K562 (cell line): ENCODE data around the gene PIN1. TPM values are rescaled to one million over a fixed set of nuclear protein-coding genes. Genes with fewer than 3 reads are reported as not detected.

Experiments
- CBFB ChIP-seq: sonication (generic); formaldehyde crosslinking; IDR thresholded peaks from 2 replicates; pipeline ENCODE4 v1.4.0; 2020; ENCODE audit warnings: mild to moderate bottlenecking, missing genetic modification reagents
- HDAC2 ChIP-seq: fragments of 450-650 bp; IDR thresholded peaks from 2 replicates; pipeline ENCODE4 v1.6.1; 2016; ENCODE audit warnings: mild to moderate bottlenecking
- KHSRP ChIP-seq: fragments of 450-650 bp; IDR thresholded peaks from 2 replicates; pipeline ENCODE4 v1.6.1; 2017
- MECOM ChIP-seq: fragments of 250-450 bp; sonication (Bioruptor Pico); IDR thresholded peaks from 2 replicates; pipeline ENCODE4 v1.8.0; 2022; ENCODE audit warnings: inconsistent platforms
- MYNN ChIP-seq, 2 experiments: sonication (generic); formaldehyde crosslinking in 1 of 2; IDR thresholded peaks; 2 replicates each; pipeline versions ENCODE4 v1.5.0 to v1.6.1; 2016 to 2020; ENCODE audit warnings: antibody characterized with exemption in 1 of 2, missing genetic modification reagents in 1 of 2
- NFE2 ChIP-seq: IDR thresholded peaks from 2 replicates; pipeline ENCODE4 v1.6.1; 2014; ENCODE audit warnings: antibody characterized with exemption, low read depth
- PHB ChIP-seq: fragments of 250-450 bp; sonication (Bioruptor Pico); IDR thresholded peaks from 2 replicates; pipeline ENCODE4 v1.5.0; 2021
- PRMT5 ChIP-seq: sonication (generic); formaldehyde crosslinking; IDR thresholded peaks from 2 replicates; pipeline ENCODE4 v1.5.0; 2020; ENCODE audit warnings: missing genetic modification reagents
- RBM39 ChIP-seq: fragments of 200-400 bp; formaldehyde crosslinking; optimal IDR thresholded peaks from 2 replicates; pipeline ENCODE3; 2018; ENCODE audit warnings: low read depth, low read length
- RCOR1 ChIP-seq, 2 experiments: IDR thresholded peaks; 2 replicates each; pipeline ENCODE4 v1.6.1; 2012; ENCODE audit warnings: low read depth in 2 of 2, low read length in 2 of 2, borderline replicate concordance in 1 of 2, improper control_type of control experiment in 1 of 2
- SMAD3 ChIP-seq: fragments of 450-650 bp; formaldehyde crosslinking; conservative IDR thresholded peaks from 2 replicates; pipeline ENCODE4 v1.4.0; 2020; ENCODE audit warnings: mild to moderate bottlenecking
- SUPT5H ChIP-seq: fragments of 450-650 bp; IDR thresholded peaks from 2 replicates; pipeline ENCODE4 v1.6.1; 2016
- ZNF143 ChIP-seq: sonication (generic); formaldehyde crosslinking; IDR thresholded peaks from 2 replicates; pipeline ENCODE4 v1.9.0; 2022; ENCODE audit warnings: mild to moderate bottlenecking, missing genetic modification reagents
- ZNF232 ChIP-seq: sonication (generic); formaldehyde crosslinking; IDR thresholded peaks from 2 replicates; pipeline ENCODE4 v1.8.0; 2022; ENCODE audit warnings: mild to moderate bottlenecking, missing genetic modification reagents
- ZNF79 ChIP-seq: fragments of 250-450 bp; sonication (Bioruptor Pico); IDR thresholded peaks from 2 replicates; pipeline ENCODE4 v1.4.0; 2020; ENCODE audit warnings: low read depth, mild to moderate bottlenecking, moderate library complexity
- polyA plus RNA-seq, 8 experiments: library from polyadenylated mRNA; depleted of rRNA in 4 of 8; stranded (reverse) in 5 of 8; unstranded in 3 of 8; fragments of >200 nt; fragmentation: Nextera tagmentation in 2 of 8; fragmentation: Illumina TruSeq in 1 of 8; extraction: Ambion mirVana in 2 of 8; extraction: Trizol in 1 of 8; gene quantifications; 2 replicates each; pipeline versions ENCODE4 v1.2.1 to v1.2.3, GENCODE V29; 2011 to 2014; ENCODE audit warnings: inconsistent platforms in 1 of 8, missing spikeins in 1 of 8
- total RNA-seq, 7 experiments: library from RNA; depleted of rRNA in 6 of 7; stranded (reverse); fragments of >200 nt in 6 of 7; fragmentation: Illumina TruSeq in 2 of 7; extraction: Trizol in 2 of 7; gene quantifications; 2 replicates each; pipeline versions ENCODE4 v1.2.1 to v1.2.3, GENCODE V29; 2011 to 2021; ENCODE audit warnings: low replicate concordance in 1 of 7
- TF ChIP-seq, protein P1 (sequence below), 3 experiments: fragments of 200-800 bp in 1 of 3; fragments of 250-450 bp in 1 of 3; fragments of 450-650 bp in 1 of 3; sonication (Bioruptor Pico) in 1 of 3; sonication (Bioruptor generic) in 1 of 3; formaldehyde crosslinking in 1 of 3; IDR thresholded peaks; 2 replicates each; pipeline versions ENCODE4 v1.6.1 to v1.8.0; 2016 to 2022; ENCODE audit warnings: mild to moderate bottlenecking in 2 of 3, missing genetic modification characterization in 2 of 3, missing compliant biosample characterization in 1 of 3, moderate library complexity in 1 of 3
- TF ChIP-seq, protein P2 (sequence below): conservative IDR thresholded peaks from 2 replicates; pipeline ENCODE4 v1.6.1; 2011; ENCODE audit warnings: low read depth, mild to moderate bottlenecking, low read length; ENCODE audit not compliant: control insufficient read depth
- TF ChIP-seq, protein P3 (sequence below): fragments of 450-650 bp; IDR thresholded peaks from 2 replicates; pipeline ENCODE4 v1.6.1; 2017; ENCODE audit warnings: mild to moderate bottlenecking, moderate library complexity
- TF ChIP-seq, protein P4 (sequence below): sonication (generic); formaldehyde crosslinking; IDR thresholded peaks from 2 replicates; pipeline ENCODE4 v1.5.0; 2020; ENCODE audit warnings: missing genetic modification reagents
- TF ChIP-seq, protein P5 (sequence below): fragments of 250-450 bp; sonication (Bioruptor Pico); IDR thresholded peaks from 2 replicates; pipeline ENCODE4 v1.4.0; 2020; ENCODE audit warnings: mild to moderate bottlenecking

PIN1 gene
- total and polyA plus RNA-seq, 9 of the 15 experiments (the other 6 are each of a cell fraction or from before 2014, with no cell fraction given), result 1.6 to 178 (median 42.5) TPM

DNA sequence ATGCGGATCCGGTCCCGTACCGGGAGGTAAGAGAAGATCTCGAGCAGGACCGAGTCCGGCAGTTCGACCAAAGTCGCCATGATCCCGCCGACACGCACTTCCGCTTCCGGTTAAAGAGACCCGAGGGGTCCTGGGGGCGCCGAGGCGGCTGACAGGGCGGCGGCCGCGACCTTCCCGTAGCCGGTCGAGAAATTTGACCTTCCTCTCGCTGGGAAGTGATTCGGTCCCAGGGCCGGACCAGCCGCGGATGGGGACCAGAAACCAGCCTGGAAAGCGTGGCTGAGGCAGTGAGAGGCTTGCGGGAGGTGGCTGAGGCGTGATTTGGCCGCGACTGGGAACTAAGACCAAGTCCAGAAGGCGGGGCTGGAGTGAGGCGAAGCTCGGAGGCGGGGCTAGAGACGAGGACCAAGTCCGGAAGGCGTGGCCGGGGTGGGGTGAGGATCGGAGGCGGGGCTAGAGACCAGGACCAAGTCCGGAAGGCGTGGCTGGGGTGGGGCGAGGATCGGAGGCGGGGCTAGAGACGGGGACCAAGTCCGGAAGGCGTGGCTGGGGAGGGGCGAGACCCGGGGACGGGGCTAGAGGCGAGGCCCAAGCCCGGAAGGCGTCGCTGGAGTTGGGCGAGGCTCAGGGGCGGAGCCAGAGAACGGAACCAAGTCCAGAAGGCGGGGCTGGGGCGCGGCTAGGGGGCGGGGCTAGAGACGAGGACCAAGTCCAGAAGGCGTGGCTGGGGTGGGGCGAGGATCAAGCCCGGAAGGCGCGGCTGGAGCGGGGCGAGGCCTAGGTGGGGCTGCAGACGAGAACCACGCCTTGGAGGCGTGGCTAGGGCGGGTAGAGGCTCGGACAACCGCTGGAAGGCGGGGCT lies 16.2 kb upstream of the PIN1 start, which contains the start of gene FBXL12 (continued):
- TF ChIP-seq, protein P1, sequence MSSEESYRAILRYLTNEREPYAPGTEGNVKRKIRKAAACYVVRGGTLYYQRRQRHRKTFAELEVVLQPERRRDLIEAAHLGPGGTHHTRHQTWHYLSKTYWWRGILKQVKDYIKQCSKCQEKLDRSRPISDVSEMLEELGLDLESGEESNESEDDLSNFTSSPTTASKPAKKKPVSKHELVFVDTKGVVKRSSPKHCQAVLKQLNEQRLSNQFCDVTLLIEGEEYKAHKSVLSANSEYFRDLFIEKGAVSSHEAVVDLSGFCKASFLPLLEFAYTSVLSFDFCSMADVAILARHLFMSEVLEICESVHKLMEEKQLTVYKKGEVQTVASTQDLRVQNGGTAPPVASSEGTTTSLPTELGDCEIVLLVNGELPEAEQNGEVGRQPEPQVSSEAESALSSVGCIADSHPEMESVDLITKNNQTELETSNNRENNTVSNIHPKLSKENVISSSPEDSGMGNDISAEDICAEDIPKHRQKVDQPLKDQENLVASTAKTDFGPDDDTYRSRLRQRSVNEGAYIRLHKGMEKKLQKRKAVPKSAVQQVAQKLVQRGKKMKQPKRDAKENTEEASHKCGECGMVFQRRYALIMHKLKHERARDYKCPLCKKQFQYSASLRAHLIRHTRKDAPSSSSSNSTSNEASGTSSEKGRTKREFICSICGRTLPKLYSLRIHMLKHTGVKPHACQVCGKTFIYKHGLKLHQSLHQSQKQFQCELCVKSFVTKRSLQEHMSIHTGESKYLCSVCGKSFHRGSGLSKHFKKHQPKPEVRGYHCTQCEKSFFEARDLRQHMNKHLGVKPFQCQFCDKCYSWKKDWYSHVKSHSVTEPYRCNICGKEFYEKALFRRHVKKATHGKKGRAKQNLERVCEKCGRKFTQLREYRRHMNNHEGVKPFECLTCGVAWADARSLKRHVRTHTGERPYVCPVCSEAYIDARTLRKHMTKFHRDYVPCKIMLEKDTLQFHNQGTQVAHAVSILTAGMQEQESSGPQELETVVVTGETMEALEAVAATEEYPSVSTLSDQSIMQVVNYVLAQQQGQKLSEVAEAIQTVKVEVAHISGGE (CRISPR knock-in tag; IDR thresholded peaks at IDR 0.05), result 0 out of 6 replicates have a peak, but pooled peaks of 1 of the 3 experiments have one; percentile 48
- TF ChIP-seq ZNF232 (CRISPR knock-in tag) (no peak), ZNF143 (CRISPR knock-in tag) (0 out of 2 replicates have a peak, but pooled peaks have one; percentile 33), PHB (CRISPR knock-in tag) (no peak), ZNF79 (CRISPR knock-in tag) (no peak), MECOM (CRISPR knock-in tag) (no peak), CBFB (CRISPR knock-in tag) (no peak), RBM39 (no peak), HDAC2 (peak; percentile 80), SUPT5H (peak; percentile 98), PRMT5 (CRISPR knock-in tag) (no peak), KHSRP (no peak), SMAD3 (no peak), RCOR1 (IDR thresholded peaks at IDR 0.05; ENCODE audit: borderline replicate concordance in 1 of 2, low read depth in 2 of 2, low read length in 2 of 2) (peak in 1 of 2 experiments; percentile 27; a peak in 1 of 4 replicates), NFE2 (no peak), MYNN (IDR thresholded peaks at IDR 0.05) (no peak), MYNN (CRISPR knock-in tag; IDR thresholded peaks at IDR 0.05) (no peak)
- TF ChIP-seq, protein P2, sequence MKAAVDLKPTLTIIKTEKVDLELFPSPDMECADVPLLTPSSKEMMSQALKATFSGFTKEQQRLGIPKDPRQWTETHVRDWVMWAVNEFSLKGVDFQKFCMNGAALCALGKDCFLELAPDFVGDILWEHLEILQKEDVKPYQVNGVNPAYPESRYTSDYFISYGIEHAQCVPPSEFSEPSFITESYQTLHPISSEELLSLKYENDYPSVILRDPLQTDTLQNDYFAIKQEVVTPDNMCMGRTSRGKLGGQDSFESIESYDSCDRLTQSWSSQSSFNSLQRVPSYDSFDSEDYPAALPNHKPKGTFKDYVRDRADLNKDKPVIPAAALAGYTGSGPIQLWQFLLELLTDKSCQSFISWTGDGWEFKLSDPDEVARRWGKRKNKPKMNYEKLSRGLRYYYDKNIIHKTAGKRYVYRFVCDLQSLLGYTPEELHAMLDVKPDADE, result no peak; the same call in 1 of the 2 replicates
- TF ChIP-seq, protein P3, sequence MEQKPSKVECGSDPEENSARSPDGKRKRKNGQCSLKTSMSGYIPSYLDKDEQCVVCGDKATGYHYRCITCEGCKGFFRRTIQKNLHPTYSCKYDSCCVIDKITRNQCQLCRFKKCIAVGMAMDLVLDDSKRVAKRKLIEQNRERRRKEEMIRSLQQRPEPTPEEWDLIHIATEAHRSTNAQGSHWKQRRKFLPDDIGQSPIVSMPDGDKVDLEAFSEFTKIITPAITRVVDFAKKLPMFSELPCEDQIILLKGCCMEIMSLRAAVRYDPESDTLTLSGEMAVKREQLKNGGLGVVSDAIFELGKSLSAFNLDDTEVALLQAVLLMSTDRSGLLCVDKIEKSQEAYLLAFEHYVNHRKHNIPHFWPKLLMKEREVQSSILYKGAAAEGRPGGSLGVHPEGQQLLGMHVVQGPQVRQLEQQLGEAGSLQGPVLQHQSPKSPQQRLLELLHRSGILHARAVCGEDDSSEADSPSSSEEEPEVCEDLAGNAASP, result no peak
- TF ChIP-seq, protein P4, sequence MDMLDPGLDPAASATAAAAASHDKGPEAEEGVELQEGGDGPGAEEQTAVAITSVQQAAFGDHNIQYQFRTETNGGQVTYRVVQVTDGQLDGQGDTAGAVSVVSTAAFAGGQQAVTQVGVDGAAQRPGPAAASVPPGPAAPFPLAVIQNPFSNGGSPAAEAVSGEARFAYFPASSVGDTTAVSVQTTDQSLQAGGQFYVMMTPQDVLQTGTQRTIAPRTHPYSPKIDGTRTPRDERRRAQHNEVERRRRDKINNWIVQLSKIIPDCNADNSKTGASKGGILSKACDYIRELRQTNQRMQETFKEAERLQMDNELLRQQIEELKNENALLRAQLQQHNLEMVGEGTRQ (CRISPR knock-in tag), result no peak
- TF ChIP-seq, protein P5, sequence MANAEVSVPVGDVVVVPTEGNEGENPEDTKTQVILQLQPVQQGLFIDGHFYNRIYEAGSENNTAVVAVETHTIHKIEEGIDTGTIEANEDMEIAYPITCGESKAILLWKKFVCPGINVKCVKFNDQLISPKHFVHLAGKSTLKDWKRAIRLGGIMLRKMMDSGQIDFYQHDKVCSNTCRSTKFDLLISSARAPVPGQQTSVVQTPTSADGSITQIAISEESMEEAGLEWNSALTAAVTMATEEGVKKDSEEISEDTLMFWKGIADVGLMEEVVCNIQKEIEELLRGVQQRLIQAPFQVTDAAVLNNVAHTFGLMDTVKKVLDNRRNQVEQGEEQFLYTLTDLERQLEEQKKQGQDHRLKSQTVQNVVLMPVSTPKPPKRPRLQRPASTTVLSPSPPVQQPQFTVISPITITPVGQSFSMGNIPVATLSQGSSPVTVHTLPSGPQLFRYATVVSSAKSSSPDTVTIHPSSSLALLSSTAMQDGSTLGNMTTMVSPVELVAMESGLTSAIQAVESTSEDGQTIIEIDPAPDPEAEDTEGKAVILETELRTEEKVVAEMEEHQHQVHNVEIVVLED (CRISPR knock-in tag), result no peak
